Measurements from ENCODE around the gene RASGRF1.
A peak's percentile ranks its signal among the peaks of the same experiment; 100 is the strongest.
"Not testable (repeated sequence)": the region's sequence is repeated elsewhere in the genome, so short reads cannot be mapped to it uniquely, and the experiment has no call there.

RASGRF1 gene

DNA sequence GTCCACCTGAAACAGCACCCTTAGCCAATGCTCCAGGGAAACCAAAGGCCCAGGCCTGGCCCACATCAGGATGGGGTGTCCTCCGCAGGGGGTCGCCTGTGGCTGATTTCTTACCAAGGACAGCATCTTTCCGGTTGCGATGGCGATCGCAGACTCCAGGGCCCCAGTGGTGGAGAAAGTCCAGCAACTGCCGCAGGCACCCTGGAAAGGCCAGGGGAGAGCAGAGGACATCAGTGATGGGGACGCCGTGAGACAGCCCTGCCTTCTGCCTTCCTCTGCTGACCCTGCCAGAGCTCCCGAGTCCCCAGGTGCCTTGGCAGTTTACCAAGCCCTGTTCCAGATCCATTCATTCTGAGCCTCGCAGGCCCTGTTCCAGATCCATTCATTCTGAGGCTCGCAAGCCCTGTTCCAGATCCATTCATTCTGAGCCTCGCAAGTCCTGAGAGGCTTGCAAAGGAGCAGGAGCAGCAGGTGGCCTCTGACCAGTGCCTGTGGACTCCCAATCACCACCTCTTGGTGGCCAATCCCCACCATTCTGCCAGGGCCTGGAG is 158.2 kb downstream of the RASGRF1 start:
- TF ChIP-seq CTCF (conservative IDR thresholded peaks at IDR 0.05; ENCODE audit: low read length) = no peak

DNA sequence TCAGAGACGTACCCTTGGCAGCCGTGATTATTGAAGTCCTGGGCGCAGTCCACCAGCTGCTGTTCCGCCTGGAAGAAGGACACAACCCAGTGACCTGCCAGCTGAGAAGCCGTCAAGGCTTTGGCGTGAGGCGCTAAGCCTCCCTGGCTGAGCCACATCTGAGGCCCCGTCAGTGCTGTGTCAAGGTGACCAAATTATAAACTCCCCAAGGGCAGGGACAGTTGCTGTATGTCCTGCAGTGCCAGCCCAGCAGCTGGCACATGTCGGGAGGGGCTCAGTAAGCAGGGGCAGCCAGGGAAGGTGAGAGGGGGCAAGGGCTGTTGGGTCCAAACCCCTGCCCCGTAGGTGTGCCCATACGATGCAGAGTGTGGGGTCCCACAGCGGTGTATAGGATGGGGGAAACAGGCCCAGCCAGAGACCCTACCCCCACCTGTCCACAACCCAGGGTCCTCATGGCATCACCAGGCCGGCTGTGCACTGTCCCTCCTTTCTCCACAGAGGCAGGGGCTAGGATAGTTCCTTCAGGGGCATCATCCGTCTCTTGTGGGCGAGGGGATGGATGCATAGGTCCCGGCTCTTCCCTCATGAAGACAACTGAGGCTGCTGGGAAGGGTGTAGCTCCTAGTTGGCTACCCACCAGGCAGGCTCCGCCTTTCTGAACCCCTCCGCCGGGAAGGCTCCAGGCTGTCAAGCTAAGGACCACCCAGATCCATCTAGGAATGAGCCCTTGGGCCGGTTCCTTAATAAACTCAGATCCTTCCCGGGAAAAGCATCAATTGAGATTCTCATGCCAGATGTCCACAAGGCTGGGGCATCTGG is 158.9 kb downstream of the RASGRF1 start:
- DNase-seq (ENCODE audit: low read depth) = no peak

More for the DNA sequence above, 158.2 kb downstream of the RASGRF1 start:
- no peak overlapping the region for H3K4me3 ChIP-seq (ENCODE audit: low read length)
- no peak for DNase-seq (ENCODE audit: low read depth)

GRCh38 chr15:78930577-78931388 is 159.8 kb downstream of the RASGRF1 start:
- peak; percentile 87 for DNase-seq (ENCODE audit: low read depth)
- no peak for TF ChIP-seq CTCF (conservative IDR thresholded peaks at IDR 0.05; ENCODE audit: low read length)
- H3K4me3 ChIP-seq (ENCODE audit: low read length) = no peak overlapping the region

More for the DNA sequence above, 158.9 kb downstream of the RASGRF1 start:
- TF ChIP-seq CTCF (conservative IDR thresholded peaks at IDR 0.05; ENCODE audit: low read length) = no peak
- no peak overlapping the region for H3K4me3 ChIP-seq (ENCODE audit: low read length)

- DNase-seq (ENCODE audit: low read depth) = no peak
- H3K4me3 ChIP-seq (ENCODE audit: low read length) = no peak overlapping the region
- no peak for TF ChIP-seq CTCF (conservative IDR thresholded peaks at IDR 0.05; ENCODE audit: low read length)
These were observed 160.9 kb downstream of the RASGRF1 start for GRCh38 chr15:78929536-78930264.

DNA sequence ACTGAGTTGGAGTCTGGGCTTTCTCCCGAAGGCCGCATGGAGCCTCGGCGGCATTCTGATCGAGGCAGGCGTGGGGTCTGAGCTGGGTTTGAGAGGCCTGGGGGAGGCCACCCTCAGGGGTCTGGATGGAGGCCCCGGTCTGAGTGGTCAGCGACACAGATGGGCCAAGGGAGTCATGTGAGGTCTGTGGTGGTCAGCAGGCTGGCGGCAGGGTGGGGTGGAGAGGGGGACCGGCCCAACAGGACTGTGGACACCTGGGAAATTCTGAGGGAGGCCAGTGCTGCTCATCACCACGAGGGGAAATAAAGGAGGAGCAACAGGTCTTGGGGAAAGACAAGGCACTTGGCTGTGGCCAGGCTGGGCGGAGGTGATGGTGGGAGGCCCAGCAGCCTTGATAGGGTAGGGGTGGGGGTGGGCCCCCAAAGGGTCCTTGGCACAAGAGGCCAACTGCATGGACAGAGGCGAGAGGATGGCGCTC is 161.9 kb downstream of the RASGRF1 start:
- no peak overlapping the region for H3K4me3 ChIP-seq (ENCODE audit: low read length)
- DNase-seq (ENCODE audit: low read depth) = no peak
- TF ChIP-seq CTCF (conservative IDR thresholded peaks at IDR 0.05; ENCODE audit: low read length) = no peak

DNA sequence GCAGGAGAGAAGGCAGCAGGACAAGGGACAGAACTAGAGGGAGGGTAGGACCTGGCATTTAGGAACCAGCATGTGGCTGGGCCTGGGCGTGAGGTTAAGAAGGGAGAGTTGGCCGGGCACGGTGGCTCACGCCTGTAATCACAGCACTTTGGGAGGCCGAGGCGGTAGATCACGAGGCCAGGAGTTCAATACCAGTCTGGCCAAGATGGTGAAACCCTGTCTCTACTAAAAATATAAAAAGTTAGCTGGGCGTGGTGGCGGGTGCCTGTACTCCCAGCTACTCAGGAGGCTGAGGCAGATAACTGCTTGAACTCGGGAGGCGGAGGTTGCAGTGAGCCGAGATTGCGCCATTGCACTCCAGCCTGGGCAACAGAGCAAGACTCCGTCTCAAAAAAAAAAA is 162.4 kb downstream of the RASGRF1 start:
- not testable (repeated sequence) for H3K4me3 ChIP-seq (ENCODE audit: low read length); DNase-seq (ENCODE audit: low read depth)

Data from AG10803 (cell line).